ENCODE results near the gene ACTL6A. TPM values are rescaled to one million over a fixed set of nuclear protein-coding genes. Genes with fewer than 3 reads are reported as not detected.

The ACTL6A gene
- polyA plus RNA-seq, 2 of the 4 experiments (the other 2 are of a cell fraction): 116 to 130 TPM

DNA sequence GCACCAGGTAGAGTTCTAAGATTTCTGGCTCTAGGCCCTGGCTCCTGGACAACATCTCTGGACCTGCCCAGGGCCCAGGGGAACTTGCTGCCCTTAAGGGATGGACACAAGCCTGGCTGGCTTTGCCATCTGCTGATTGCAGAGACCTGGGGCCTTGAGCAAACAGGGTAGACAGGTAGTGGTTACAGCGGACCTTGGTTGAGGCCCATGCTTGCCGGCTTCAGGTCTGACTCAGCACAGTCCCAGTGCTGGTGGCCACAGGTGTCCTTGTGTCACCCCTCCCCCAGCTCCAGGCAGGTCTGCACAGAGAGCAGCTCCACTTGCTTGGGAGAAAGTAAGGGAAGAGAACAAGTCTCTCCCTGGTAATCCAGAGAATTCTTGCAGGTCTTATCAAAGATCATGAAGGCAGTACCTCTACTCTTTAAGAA, 15.9 kb upstream of the ACTL6A start:
- CTCF ChIA-PET: interaction anchor here (0.7 to 1.3 kb wide), 2 partner anchors 11 to 28 kb away, joined by 4 read pairs; no protein-coding TSS in a partner anchor
- no peak for ATAC-seq
- Histone ChIP-seq H3K4me1 (no peaks in the 10 kb centered on the region), H3K27ac (no peak overlapping the region), H3K4me3 (no peak overlapping the region), H3K4me2 (no peak overlapping the region), H3K9me3 (no peaks in the 10 kb centered on the region)
- WGBS (ENCODE audit: missing lambda C conversion rate): no CpG with 5 or more reads among the region's 2 CpGs
- no peak for FAIRE-seq
- POLR2A ChIA-PET: no interaction called here
- no peak for DNase-seq (ENCODE audit: low read depth in 1 of 2, low spot score in 1 of 2)
- TF ChIP-seq CHD4 (IDR thresholded peaks at IDR 0.05; ENCODE audit: borderline replicate concordance): no peak
- TF ChIP-seq JUN (IDR thresholded peaks at IDR 0.05): no peak
- TF ChIP-seq, protein P1, sequence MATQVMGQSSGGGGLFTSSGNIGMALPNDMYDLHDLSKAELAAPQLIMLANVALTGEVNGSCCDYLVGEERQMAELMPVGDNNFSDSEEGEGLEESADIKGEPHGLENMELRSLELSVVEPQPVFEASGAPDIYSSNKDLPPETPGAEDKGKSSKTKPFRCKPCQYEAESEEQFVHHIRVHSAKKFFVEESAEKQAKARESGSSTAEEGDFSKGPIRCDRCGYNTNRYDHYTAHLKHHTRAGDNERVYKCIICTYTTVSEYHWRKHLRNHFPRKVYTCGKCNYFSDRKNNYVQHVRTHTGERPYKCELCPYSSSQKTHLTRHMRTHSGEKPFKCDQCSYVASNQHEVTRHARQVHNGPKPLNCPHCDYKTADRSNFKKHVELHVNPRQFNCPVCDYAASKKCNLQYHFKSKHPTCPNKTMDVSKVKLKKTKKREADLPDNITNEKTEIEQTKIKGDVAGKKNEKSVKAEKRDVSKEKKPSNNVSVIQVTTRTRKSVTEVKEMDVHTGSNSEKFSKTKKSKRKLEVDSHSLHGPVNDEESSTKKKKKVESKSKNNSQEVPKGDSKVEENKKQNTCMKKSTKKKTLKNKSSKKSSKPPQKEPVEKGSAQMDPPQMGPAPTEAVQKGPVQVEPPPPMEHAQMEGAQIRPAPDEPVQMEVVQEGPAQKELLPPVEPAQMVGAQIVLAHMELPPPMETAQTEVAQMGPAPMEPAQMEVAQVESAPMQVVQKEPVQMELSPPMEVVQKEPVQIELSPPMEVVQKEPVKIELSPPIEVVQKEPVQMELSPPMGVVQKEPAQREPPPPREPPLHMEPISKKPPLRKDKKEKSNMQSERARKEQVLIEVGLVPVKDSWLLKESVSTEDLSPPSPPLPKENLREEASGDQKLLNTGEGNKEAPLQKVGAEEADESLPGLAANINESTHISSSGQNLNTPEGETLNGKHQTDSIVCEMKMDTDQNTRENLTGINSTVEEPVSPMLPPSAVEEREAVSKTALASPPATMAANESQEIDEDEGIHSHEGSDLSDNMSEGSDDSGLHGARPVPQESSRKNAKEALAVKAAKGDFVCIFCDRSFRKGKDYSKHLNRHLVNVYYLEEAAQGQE (IDR thresholded peaks at IDR 0.05): no peak
- TF ChIP-seq FOSL2 (IDR thresholded peaks at IDR 0.05): no peak
- TF ChIP-seq FOSL2 (CRISPR knock-in tag; IDR thresholded peaks at IDR 0.05): no peak
- TF ChIP-seq RAD21 (conservative IDR thresholded peaks at IDR 0.05 in 1 of 2, IDR thresholded peaks at IDR 0.05 in 1 of 2): no peak
- no peak for TF ChIP-seq ZFP36 (IDR thresholded peaks at IDR 0.05; ENCODE audit: borderline replicate concordance, partially characterized antibody)
- no peak for TF ChIP-seq HDAC2 (IDR thresholded peaks at IDR 0.05)
- no peak for TF ChIP-seq TFCP2L1 (CRISPR knock-in tag; IDR thresholded peaks at IDR 0.05)
- TF ChIP-seq, protein P2, sequence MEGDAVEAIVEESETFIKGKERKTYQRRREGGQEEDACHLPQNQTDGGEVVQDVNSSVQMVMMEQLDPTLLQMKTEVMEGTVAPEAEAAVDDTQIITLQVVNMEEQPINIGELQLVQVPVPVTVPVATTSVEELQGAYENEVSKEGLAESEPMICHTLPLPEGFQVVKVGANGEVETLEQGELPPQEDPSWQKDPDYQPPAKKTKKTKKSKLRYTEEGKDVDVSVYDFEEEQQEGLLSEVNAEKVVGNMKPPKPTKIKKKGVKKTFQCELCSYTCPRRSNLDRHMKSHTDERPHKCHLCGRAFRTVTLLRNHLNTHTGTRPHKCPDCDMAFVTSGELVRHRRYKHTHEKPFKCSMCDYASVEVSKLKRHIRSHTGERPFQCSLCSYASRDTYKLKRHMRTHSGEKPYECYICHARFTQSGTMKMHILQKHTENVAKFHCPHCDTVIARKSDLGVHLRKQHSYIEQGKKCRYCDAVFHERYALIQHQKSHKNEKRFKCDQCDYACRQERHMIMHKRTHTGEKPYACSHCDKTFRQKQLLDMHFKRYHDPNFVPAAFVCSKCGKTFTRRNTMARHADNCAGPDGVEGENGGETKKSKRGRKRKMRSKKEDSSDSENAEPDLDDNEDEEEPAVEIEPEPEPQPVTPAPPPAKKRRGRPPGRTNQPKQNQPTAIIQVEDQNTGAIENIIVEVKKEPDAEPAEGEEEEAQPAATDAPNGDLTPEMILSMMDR (IDR thresholded peaks at IDR 0.05): no peak
- TF ChIP-seq ZSCAN20 (CRISPR knock-in tag; IDR thresholded peaks at IDR 0.05): no peak
- TF ChIP-seq, protein P3, sequence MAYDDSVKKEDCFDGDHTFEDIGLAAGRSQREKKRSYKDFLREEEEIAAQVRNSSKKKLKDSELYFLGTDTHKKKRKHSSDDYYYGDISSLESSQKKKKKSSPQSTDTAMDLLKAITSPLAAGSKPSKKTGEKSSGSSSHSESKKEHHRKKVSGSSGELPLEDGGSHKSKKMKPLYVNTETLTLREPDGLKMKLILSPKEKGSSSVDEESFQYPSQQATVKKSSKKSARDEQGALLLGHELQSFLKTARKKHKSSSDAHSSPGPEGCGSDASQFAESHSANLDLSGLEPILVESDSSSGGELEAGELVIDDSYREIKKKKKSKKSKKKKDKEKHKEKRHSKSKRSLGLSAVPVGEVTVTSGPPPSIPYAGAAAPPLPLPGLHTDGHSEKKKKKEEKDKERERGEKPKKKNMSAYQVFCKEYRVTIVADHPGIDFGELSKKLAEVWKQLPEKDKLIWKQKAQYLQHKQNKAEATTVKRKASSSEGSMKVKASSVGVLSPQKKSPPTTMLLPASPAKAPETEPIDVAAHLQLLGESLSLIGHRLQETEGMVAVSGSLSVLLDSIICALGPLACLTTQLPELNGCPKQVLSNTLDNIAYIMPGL (CRISPR knock-in tag; IDR thresholded peaks at IDR 0.05; ENCODE audit: borderline replicate concordance): no peak
- TF ChIP-seq CEBPB (IDR thresholded peaks at IDR 0.05): no peak
- no peak for TF ChIP-seq HEYL (CRISPR knock-in tag; IDR thresholded peaks at IDR 0.05)
- no peak for TF ChIP-seq HOXB13 (CRISPR knock-in tag; IDR thresholded peaks at IDR 0.05; ENCODE audit: low read depth)
- TF ChIP-seq BHLHE40 (IDR thresholded peaks at IDR 0.05; ENCODE audit: low read depth, low read length): no peak

DNA sequence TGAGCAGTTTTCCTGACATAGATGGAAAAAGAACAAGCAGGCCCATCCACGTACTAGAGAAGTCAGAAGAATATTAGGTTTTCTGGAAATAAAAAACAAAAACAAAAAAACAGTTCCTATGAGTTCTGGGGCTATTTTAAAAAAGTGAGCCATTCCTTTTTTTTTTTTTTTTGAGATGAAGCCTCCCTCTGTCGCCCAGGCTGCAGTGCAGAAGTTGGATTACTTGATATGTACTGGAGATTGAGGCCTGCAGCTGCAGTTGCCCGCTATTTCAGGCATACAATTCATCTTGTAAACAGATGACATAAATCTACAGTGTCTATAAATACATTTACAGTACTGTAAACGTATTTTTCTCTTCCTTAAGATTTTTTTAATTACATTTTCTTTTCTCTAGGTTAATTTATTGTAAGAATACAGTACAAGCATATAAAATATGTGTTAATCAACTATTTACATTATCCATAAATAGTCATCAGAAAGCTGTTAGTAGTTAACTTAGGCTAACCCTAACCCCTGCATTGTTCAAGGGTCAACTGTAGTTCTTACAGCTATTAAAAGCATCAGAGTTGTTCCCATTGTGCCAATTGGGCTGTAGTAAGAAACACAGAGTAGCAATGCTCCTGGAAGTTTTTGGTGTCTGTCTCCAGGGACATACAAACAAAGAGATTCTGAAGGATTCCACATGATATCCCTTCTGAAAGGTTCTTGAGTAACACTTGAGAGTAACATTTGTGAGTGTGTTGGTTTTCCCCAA, 11.2 kb upstream of the ACTL6A start:
- TF ChIP-seq RNF2 (IDR thresholded peaks at IDR 0.05; ENCODE audit: borderline replicate concordance, low read depth) (no peak), NR3C1 (IDR thresholded peaks at IDR 0.05) (no peak), ZSCAN20 (CRISPR knock-in tag; IDR thresholded peaks at IDR 0.05) (no peak), RARB (CRISPR knock-in tag; IDR thresholded peaks at IDR 0.05) (no peak), EHF (CRISPR knock-in tag; IDR thresholded peaks at IDR 0.05) (no peak), RCOR1 (IDR thresholded peaks at IDR 0.05; ENCODE audit: low read depth, low read length) (no peak)
- TF ChIP-seq, protein P3 (CRISPR knock-in tag; IDR thresholded peaks at IDR 0.05; ENCODE audit: borderline replicate concordance): no peak
- FAIRE-seq (no peak), ATAC-seq (no peak), DNase-seq (ENCODE audit: low read depth in 1 of 2, low spot score in 1 of 2) (no peak)
- Histone ChIP-seq H3K4me1 (no peaks in the 10 kb centered on the region), H3K27ac (no peak overlapping the region), H3K9me3 (no peaks in the 10 kb centered on the region), H3K4me2 (no peak overlapping the region), H3K4me3 (no peak overlapping the region)
- WGBS (ENCODE audit: missing lambda C conversion rate): 44% methylated on average over 4 of the region's 4 CpGs
- CTCF ChIA-PET: no interaction called here
- POLR2A ChIA-PET: no interaction called here

All from A549 (cell line).